HG03280 (cell line): ENCODE data around the gene PSAP.

Source experiments
- ATAC-seq: cut with Tn5 transposase; IDR thresholded peaks from one replicate; pipeline ENCODE4 v1.9.1; 2021; ENCODE audit warnings: mild to moderate bottlenecking, moderate library complexity; ENCODE audit not compliant: unreplicated experiment

PSAP gene

DNA sequence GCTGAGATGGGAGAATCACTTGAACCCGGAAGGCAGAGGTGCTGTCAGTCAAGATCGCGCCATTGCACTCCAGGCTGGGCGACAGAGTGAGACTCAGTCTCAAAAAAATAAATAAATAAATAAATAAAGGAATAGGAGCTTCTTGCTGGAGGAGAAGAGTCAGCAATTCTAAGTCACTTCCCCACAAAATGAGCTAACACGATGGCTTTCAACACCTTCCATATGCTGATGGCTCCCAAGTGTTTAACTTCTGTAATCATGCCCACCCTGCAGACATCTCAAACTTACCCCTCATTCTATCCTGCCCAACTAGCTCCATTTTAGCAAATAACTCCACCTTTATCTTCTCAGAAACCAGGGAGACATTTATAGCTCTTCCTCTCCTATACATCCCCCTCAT, 21.2 kb downstream of the PSAP start:
- no peak for ATAC-seq

DNA sequence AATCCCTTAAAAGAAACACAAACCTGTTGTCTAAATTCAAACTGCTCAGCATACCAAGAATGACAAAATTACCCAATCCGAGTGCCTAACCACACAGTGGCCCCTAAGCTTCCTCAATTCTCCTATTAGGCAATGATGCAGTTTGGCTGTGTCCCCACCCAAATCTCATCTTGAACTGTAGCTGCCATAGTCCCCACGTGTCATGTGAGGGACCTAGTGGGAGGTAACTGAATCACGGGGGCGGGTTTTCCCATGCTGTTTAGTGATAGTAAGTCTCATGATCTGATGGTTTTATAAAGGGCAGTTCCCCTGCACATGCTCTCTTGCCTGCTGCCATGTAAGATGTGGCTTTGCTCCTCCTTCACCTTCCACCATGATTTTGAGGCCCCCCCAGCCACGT, 21.9 kb downstream of the PSAP start:
- no peak for ATAC-seq

GRCh38 chr10:71828702-71829101, 22.3 kb downstream of the PSAP start:
- ATAC-seq = no peak

DNA sequence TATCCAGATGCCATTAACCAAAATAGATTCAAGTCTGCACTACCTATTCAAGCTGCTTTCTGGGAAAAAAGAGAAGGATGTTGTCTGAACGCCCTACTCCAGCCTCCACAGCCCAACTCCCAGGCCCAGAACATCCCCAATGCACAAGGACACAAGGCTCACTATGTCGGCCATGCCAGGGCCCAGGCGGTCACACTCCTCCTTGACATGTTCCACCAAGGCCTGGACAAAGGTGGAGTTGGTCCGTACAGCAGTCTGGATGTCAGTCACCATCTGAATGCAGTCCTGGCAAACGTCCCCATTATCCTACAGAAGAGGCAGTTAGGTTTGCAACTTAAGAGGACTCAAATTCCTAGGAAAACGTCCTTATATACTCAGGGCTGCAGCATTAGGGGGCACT, 23.2 kb downstream of the PSAP start:
- no peak for ATAC-seq

DNA sequence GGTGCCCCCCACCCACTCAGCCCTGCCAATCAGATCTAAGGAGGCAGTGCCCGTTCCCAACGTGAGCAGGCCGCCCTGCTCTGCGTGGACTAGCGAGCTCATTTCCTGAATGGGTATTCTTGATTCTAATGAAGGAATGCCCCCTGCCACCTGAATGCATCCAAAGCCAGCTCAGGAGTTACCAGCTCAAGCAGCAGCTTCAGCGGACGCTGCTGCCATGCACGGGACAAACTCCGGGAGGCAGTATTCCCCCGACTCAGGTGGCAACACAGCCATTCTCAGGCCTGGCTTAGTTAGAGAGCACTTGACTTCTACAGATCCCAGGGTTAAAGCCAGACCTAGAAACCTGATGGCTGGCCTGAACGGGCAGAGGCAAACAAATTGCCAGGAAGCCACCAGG, 25.8 kb downstream of the PSAP start:
- no peak for ATAC-seq

- ATAC-seq = no peak
These were observed 26.7 kb downstream of the PSAP start for GRCh38 chr10:71824333-71824732.

GRCh38 chr10:71823356-71823755, 27.7 kb downstream of the PSAP start:
- no peak for ATAC-seq

GRCh38 chr10:71821909-71822763, 28.9 kb downstream of the PSAP start:
- no peak for ATAC-seq

DNA sequence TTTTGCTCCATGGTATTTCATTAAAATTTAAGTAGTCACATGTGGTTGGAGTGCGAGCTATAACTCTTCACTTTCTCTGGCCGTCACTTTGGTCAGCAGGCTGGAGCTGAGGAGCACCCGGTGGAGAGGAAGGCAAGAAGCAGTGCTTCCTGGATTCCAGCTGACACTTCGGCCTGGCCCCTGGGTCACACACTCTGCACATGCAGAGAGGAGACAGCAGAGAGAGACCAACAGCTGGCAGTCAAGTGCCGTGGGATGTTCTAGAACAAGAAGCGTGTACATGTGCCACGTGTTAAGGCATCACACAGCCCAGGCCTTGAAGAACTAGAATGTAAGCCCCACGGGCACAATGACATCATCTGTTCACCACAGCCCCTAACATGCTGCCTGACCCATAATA, 30.1 kb downstream of the PSAP start:
- ATAC-seq = no peak

DNA sequence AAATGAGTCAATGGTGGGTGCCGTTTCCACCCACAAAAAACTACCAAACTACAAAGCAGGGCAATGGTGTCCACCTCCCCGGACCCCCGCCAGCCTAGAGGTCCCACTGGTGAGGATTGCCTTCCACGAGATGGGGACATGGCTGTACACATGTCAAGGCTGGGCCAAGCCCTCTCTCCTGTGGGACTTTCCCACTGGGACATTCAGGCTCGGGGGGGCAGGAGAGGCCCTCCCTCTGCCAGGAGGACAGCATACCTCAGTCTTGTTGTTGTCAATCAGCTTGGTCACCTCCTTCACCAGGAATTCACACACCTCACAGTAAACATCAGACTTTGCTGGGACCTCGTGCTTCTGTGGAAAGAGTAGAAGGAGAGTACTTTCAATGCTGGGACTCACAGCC, 31.1 kb downstream of the PSAP start:
- no peak for ATAC-seq

DNA sequence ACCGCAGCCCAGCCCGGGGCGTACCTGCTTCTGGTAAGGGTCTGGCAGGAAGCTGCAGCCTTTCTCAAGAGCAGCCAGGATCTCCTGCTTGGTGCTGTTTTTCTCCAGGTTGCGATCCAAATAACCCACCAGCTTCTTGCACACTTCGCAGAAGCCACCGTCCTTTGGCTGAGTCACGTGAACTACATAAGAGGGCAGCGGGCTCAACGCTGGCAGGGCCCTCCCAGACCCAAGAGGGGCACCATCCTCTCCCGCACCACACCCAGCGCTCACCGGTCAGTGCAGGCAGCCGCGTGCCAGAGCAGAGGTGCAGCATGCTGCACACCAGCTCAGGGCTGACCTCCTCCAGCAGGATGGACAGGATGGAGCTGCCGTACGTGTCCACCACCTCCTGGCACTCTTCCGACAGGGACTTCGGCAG, 31.6 kb downstream of the PSAP start:
- ATAC-seq = no peak

DNA sequence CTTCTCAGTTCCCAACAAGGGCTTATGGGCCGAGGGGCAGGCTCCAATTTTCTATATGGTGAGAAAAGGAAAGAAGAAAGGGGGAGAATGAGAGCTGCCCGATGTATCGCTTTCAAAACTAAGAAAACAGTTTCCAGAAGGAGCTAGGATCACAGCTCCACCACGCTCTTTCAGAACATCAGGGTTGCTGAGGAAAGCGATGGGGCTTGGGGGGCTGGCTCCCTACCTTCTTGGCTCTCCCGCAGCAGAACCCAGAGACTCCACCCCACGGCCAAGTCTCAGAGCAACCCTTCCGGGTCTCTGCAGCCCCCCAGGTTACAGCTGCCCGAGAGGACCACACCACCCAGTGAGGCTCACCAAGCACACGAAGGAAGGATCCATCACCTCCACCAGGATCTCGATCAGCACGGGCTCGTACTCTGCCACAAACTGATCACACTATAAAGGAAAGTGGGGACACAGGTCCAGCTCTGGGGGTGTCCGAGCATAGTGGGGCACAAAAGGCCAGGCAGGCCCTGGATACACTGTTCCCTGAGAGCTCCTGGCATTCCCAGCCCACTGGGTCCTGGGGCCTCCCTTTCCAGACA, 32.3 kb downstream of the PSAP start:
- ATAC-seq = no peak

- no peak for ATAC-seq
These were observed 33.0 kb downstream of the PSAP start for GRCh38 chr10:71817831-71818655.

DNA sequence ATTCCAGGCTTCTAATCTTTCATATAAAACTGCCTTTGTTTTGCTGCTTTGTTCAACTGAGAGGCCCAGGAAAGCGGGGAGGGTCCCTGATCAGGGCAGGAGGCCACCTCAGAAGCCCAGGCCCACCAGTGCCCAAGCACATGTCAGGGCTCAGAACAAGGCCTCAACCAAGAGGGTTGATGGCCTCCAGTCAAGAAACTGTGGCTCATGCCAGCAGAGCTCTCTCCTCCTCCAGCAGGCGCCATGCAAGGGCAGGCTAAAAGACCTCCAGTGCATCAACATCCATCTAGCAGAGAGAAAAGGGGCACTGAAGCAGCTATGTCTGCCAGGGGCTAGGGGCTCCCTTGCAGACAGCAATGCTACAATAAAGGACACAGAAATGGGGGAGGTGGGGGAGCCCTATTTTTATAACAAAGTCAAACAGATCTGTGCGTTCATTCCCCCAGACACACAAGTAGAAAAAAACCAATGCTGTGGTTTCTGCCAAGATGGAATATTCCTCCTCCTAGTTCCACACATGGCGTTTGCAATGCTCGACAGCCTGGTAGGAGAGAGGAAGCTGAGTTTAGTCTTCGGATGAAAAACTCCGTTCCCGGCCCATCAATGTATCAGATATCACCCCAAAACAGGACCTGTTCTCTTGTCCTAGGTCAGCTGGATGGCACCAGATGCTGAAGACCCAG, 34.0 kb downstream of the PSAP start:
- ATAC-seq = no peak

DNA sequence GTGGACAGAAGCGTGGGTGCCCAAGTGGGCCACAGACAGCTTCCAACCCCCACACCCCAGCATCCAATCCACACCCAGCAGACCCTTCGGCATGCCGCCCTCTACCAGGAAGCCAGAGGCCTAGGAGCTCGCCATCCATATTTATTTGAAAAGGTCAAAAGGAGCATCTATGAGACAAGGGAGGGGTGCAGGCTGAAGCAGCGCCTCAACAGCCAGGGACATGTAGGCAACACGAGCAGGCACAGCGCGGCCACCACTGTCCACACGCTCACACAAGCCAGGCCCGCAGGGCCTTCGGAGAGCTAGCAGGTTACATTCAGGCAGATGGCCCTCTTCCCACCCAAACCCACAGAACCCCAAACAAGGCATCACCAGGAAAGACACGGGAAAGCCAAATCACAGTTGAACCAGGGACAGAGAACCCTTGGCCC, 34.6 kb downstream of the PSAP start:
- no peak for ATAC-seq

DNA sequence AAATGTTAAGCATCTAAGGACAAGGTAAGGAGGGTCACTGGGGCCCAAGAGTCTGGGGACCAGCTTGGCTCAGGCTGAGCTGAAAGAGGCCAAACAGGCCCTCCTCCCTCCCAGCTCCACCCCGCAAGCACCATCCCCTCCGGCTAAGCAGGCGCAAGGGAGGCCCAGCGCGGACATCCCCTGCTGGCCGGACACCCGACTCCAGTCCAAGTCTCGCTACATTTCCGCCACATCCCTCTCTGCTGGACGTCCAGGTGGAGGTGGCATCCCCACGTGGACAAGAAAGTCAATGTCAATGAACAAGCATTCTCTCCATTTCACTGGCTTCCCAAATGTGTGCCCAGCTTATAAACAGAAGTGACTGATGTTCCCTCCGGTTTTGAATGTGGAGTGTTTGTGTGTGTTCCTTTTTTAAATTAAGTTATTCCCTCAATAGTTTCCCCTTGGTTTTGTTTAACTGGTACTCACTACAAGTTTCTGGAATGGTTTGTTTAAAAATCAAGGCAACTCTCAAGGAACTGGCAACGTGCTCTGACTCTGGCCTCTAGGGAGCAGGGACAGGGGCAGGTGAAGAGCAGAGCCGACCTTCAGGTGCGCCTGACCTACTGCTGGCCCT, 35.4 kb downstream of the PSAP start:
- ATAC-seq = no peak

GRCh38 chr10:71814922-71815411, 36.1 kb downstream of the PSAP start:
- no peak for ATAC-seq

DNA sequence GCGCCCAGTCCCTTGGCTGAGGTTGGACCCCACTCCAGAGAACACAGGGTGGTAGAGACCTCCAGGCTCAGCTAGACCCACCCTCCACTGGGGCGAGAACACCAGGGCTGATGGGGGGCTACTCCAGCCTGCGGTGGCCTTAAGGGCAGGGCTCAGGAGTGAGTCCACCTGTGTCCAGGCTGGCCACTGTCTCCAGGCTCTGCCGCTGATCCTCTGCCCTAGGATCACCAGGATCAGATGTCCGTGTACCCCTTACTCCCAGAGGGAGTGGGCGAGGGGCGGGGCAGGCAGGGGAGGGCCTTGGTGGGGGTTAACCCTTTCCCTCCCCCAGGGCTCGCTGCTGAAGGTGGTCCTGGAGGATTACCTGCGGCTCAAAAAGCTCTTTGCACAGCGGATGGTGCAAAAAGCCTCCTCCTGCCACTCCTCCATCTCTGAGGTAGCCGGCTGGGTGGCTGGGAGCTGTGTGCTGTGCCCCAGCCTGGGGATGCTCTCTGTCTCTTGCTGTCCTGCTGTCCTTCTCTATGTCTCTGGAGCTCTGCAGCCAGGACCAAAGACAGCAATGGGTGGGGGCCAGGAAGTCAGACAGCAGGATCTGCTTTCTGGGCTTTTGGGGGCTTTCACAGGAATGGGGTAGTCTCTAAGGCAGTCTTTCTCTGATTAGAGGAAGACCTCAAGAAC, 38.0 kb downstream of the PSAP start:
- ATAC-seq = no peak

DNA sequence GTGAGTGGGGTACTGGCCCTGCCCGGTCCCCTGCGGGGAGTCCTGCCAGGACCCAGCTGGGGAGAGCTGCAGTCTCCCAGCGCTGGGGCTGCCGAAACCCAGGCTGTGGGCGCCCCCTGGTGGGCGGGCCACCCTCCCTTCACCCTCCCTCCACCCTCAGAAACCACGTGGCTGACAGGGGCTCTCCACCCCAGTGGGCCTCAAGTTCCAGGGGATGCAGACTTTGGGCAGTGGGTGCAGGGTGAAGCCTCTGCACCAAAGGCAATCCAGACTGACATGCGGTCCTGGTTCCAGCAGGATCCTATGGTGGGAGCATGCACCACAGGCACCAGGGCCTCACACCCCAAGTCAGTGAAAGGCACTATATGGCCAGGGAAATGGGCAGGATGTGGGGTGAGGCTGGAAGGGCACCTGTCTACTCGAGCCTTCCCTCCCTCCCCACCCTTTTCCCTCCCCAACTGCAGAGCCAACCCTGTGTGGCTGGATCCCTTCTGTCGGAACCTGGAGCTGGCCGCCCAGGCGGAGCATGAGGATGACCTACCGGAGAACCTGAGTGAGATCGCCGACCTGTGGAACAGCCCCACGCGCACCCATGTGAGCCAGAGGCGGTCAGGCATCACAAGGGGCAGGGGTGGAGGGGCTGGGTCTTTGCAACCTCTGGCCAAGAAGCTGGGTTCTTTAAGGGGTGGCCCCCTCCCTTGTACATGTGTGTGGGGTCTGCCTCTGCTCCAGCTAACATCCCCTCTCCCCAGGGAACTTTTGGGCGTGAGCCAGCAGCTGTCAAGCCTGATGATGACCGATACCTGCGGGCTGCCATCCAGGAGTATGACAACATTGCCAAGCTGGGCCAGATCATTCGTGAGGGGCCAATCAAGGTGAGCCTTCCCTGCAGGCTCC, 38.8 kb downstream of the PSAP start:
- no peak for ATAC-seq
